ENCODE measurements around the gene SPSB4.

SPSB4 gene

GRCh38 chr3:141093971-141094684 lies 43.0 kb downstream of the SPSB4 start:
- peaks cover 0 to 16% of the 10 kb centered on the region in 2 donors for H3K9me3 ChIP-seq (replicated peaks in 1 of 2; ENCODE audit: control insufficient read depth in 2 of 2, insufficient read depth in 1 of 2, low read depth in 1 of 2, low read length in 2 of 2)
- no peak overlapping the region for H2BK5ac ChIP-seq (ENCODE audit: low read length)
- H2BK12ac ChIP-seq (ENCODE audit: low read length) = peak overlapping the region; percentile 91
- no peak overlapping the region for H3K4me2 ChIP-seq (ENCODE audit: insufficient read depth, low read length, poor library complexity, severe bottlenecking)
- H3K27ac ChIP-seq (replicated peaks; ENCODE audit: low read length) = peak overlapping the region; percentile 93
- no peak overlapping the region for H3K4ac ChIP-seq (ENCODE audit: low read length)
- peaks cover 5% of the 10 kb centered on the region for H3K79me1 ChIP-seq (ENCODE audit: low read depth, low read length)
- no peaks in the 10 kb centered on the region for H3K27me3 ChIP-seq (ENCODE audit: control insufficient read depth in 3 of 3, insufficient read depth in 3 of 3, low read depth in 1 of 3, low read length in 3 of 3)
- peak overlapping the region; percentile 39 for H3K14ac ChIP-seq (ENCODE audit: low read length)
- H2AFZ ChIP-seq (ENCODE audit: low read length) = no peak overlapping the region
- H2BK120ac ChIP-seq (ENCODE audit: low read depth, low read length) = peak overlapping the region; percentile 10
- H4K8ac ChIP-seq (ENCODE audit: low read depth, low read length) = no peak overlapping the region
- peak overlapping the region; percentile 94 for H3K18ac ChIP-seq (ENCODE audit: low read length)
- H2BK15ac ChIP-seq (ENCODE audit: low read length) = peak overlapping the region; percentile 84
- peak overlapping the region; percentile 57 for H2AK5ac ChIP-seq (ENCODE audit: low read depth, low read length)
- peaks cover 40 to 48% of the 10 kb centered on the region in 2 donors for H3K4me1 ChIP-seq (ENCODE audit: control insufficient read depth in 2 of 2, insufficient read depth in 1 of 2, low read depth in 1 of 2, low read length in 2 of 2)
- peaks cover 0 to 81% of the 10 kb centered on the region in 2 donors for H3K36me3 ChIP-seq (replicated peaks in 1 of 2; ENCODE audit: control insufficient read depth in 2 of 2, insufficient read depth in 2 of 2, low read length in 2 of 2)
- no CpG with 5 or more reads among the region's 13 CpGs for WGBS, 2 donors (ENCODE audit: extremely low coverage in 2 of 2, insufficient read length in 2 of 2, insufficient replicate concordance in 1 of 2)
- H3K4me3 ChIP-seq (ENCODE audit: low read length in 2 of 2) = peak overlapping the region in 1 of 2 donors; percentile 40
- no peak for DNase-seq (ENCODE audit: low spot score)
- H3K9ac ChIP-seq (ENCODE audit: low read depth, low read length, poor library complexity) = peak overlapping the region; percentile 73
- H4K91ac ChIP-seq (ENCODE audit: low read depth, low read length, poor library complexity) = no peak overlapping the region
- H3K23ac ChIP-seq (ENCODE audit: low read depth, low read length, poor library complexity) = no peak overlapping the region

- H3K18ac ChIP-seq (ENCODE audit: low read length) = peak overlapping the region; percentile 93
- H2AFZ ChIP-seq (ENCODE audit: low read length) = peak overlapping the region; percentile 39
- H3K9me3 ChIP-seq (replicated peaks in 1 of 2; ENCODE audit: control insufficient read depth in 2 of 2, insufficient read depth in 1 of 2, low read depth in 1 of 2, low read length in 2 of 2) = peaks cover 0 to 23% of the 10 kb centered on the region in 2 donors
- H3K27ac ChIP-seq (replicated peaks; ENCODE audit: low read length) = peak overlapping the region; percentile 93
- H3K4me2 ChIP-seq (ENCODE audit: insufficient read depth, low read length, poor library complexity, severe bottlenecking) = peak overlapping the region; percentile 50
- WGBS, 2 donors (ENCODE audit: extremely low coverage in 2 of 2, insufficient read length in 2 of 2, insufficient replicate concordance in 1 of 2) = no CpG with 5 or more reads among the region's 23 CpGs
- peaks cover 5% of the 10 kb centered on the region for H3K79me1 ChIP-seq (ENCODE audit: low read depth, low read length)
- H3K9ac ChIP-seq (ENCODE audit: low read depth, low read length, poor library complexity) = peak overlapping the region; percentile 50
- no peak overlapping the region for H3K23ac ChIP-seq (ENCODE audit: low read depth, low read length, poor library complexity)
- H2BK5ac ChIP-seq (ENCODE audit: low read length) = no peak overlapping the region
- no peak overlapping the region for H2BK12ac ChIP-seq (ENCODE audit: low read length)
- no peak overlapping the region for H3K4ac ChIP-seq (ENCODE audit: low read length)
- peaks cover 0 to 81% of the 10 kb centered on the region in 2 donors for H3K36me3 ChIP-seq (replicated peaks in 1 of 2; ENCODE audit: control insufficient read depth in 2 of 2, insufficient read depth in 2 of 2, low read length in 2 of 2)
- H3K14ac ChIP-seq (ENCODE audit: low read length) = no peak overlapping the region
- no peaks in the 10 kb centered on the region for H3K27me3 ChIP-seq (ENCODE audit: control insufficient read depth in 3 of 3, insufficient read depth in 3 of 3, low read depth in 1 of 3, low read length in 3 of 3)
- DNase-seq (ENCODE audit: low spot score) = peak; percentile 80
- H4K91ac ChIP-seq (ENCODE audit: low read depth, low read length, poor library complexity) = no peak overlapping the region
- H2BK120ac ChIP-seq (ENCODE audit: low read depth, low read length) = no peak overlapping the region
- peak overlapping the region in 1 of 2 donors; percentile 40 for H3K4me3 ChIP-seq (ENCODE audit: low read length in 2 of 2)
- H2AK5ac ChIP-seq (ENCODE audit: low read depth, low read length) = no peak overlapping the region
- no peak overlapping the region for H2BK15ac ChIP-seq (ENCODE audit: low read length)
- peaks cover 36 to 46% of the 10 kb centered on the region in 2 donors for H3K4me1 ChIP-seq (ENCODE audit: control insufficient read depth in 2 of 2, insufficient read depth in 1 of 2, low read depth in 1 of 2, low read length in 2 of 2)
- H4K8ac ChIP-seq (ENCODE audit: low read depth, low read length) = no peak overlapping the region
Observed at GRCh38 chr3:141094790-141095545, 43.8 kb downstream of the SPSB4 start.

GRCh38 chr3:141095546-141095937 lies 44.4 kb downstream of the SPSB4 start:
- H2BK5ac ChIP-seq (ENCODE audit: low read length) = no peak overlapping the region
- no peak overlapping the region for H3K4me3 ChIP-seq (ENCODE audit: low read length in 2 of 2)
- no peak overlapping the region for H3K4me2 ChIP-seq (ENCODE audit: insufficient read depth, low read length, poor library complexity, severe bottlenecking)
- H3K18ac ChIP-seq (ENCODE audit: low read length) = peak overlapping the region; percentile 76
- H2AK5ac ChIP-seq (ENCODE audit: low read depth, low read length) = peak overlapping the region; percentile 28
- no peak overlapping the region for H3K23ac ChIP-seq (ENCODE audit: low read depth, low read length, poor library complexity)
- no peak overlapping the region for H2AFZ ChIP-seq (ENCODE audit: low read length)
- H3K4me1 ChIP-seq (ENCODE audit: control insufficient read depth in 2 of 2, insufficient read depth in 1 of 2, low read depth in 1 of 2, low read length in 2 of 2) = peaks cover 36 to 46% of the 10 kb centered on the region in 2 donors
- no peak for DNase-seq (ENCODE audit: low spot score)
- no peak overlapping the region for H4K8ac ChIP-seq (ENCODE audit: low read depth, low read length)
- peak overlapping the region; percentile 11 for H2BK15ac ChIP-seq (ENCODE audit: low read length)
- no CpG with 5 or more reads among the region's 1 CpG for WGBS, 2 donors (ENCODE audit: extremely low coverage in 2 of 2, insufficient read length in 2 of 2, insufficient replicate concordance in 1 of 2)
- peak overlapping the region; percentile 93 for H3K27ac ChIP-seq (replicated peaks; ENCODE audit: low read length)
- no peak overlapping the region for H3K9ac ChIP-seq (ENCODE audit: low read depth, low read length, poor library complexity)
- peaks cover 0 to 29% of the 10 kb centered on the region in 2 donors for H3K9me3 ChIP-seq (replicated peaks in 1 of 2; ENCODE audit: control insufficient read depth in 2 of 2, insufficient read depth in 1 of 2, low read depth in 1 of 2, low read length in 2 of 2)
- H2BK120ac ChIP-seq (ENCODE audit: low read depth, low read length) = no peak overlapping the region
- no peak overlapping the region for H3K4ac ChIP-seq (ENCODE audit: low read length)
- H3K14ac ChIP-seq (ENCODE audit: low read length) = no peak overlapping the region
- H3K36me3 ChIP-seq (replicated peaks in 1 of 2; ENCODE audit: control insufficient read depth in 2 of 2, insufficient read depth in 2 of 2, low read length in 2 of 2) = peaks cover 0 to 81% of the 10 kb centered on the region in 2 donors
- no peaks in the 10 kb centered on the region for H3K27me3 ChIP-seq (ENCODE audit: control insufficient read depth in 3 of 3, insufficient read depth in 3 of 3, low read depth in 1 of 3, low read length in 3 of 3)
- peak overlapping the region; percentile 63 for H2BK12ac ChIP-seq (ENCODE audit: low read length)
- peaks cover 5% of the 10 kb centered on the region for H3K79me1 ChIP-seq (ENCODE audit: low read depth, low read length)
- H4K91ac ChIP-seq (ENCODE audit: low read depth, low read length, poor library complexity) = peak overlapping the region; percentile 19

GRCh38 chr3:141096164-141096563 lies 45.0 kb downstream of the SPSB4 start:
- no peak overlapping the region for H2BK15ac ChIP-seq (ENCODE audit: low read length)
- H4K8ac ChIP-seq (ENCODE audit: low read depth, low read length) = no peak overlapping the region
- no peak overlapping the region for H4K91ac ChIP-seq (ENCODE audit: low read depth, low read length, poor library complexity)
- H2BK5ac ChIP-seq (ENCODE audit: low read length) = no peak overlapping the region
- H2BK120ac ChIP-seq (ENCODE audit: low read depth, low read length) = no peak overlapping the region
- H3K4ac ChIP-seq (ENCODE audit: low read length) = peak overlapping the region; percentile 2
- peaks cover 7% of the 10 kb centered on the region for H3K79me1 ChIP-seq (ENCODE audit: low read depth, low read length)
- no peak overlapping the region for H2AFZ ChIP-seq (ENCODE audit: low read length)
- H2BK12ac ChIP-seq (ENCODE audit: low read length) = no peak overlapping the region
- H2AK5ac ChIP-seq (ENCODE audit: low read depth, low read length) = no peak overlapping the region
- no peak overlapping the region for H3K14ac ChIP-seq (ENCODE audit: low read length)
- no peak overlapping the region for H3K27ac ChIP-seq (replicated peaks; ENCODE audit: low read length)
- DNase-seq (ENCODE audit: low spot score) = no peak
- H3K4me1 ChIP-seq (ENCODE audit: control insufficient read depth in 2 of 2, insufficient read depth in 1 of 2, low read depth in 1 of 2, low read length in 2 of 2) = peaks cover 36 to 42% of the 10 kb centered on the region in 2 donors
- H3K23ac ChIP-seq (ENCODE audit: low read depth, low read length, poor library complexity) = no peak overlapping the region
- H3K27me3 ChIP-seq (ENCODE audit: control insufficient read depth in 3 of 3, insufficient read depth in 3 of 3, low read depth in 1 of 3, low read length in 3 of 3) = no peaks in the 10 kb centered on the region
- H3K18ac ChIP-seq (ENCODE audit: low read length) = no peak overlapping the region
- H3K9ac ChIP-seq (ENCODE audit: low read depth, low read length, poor library complexity) = no peak overlapping the region
- peaks cover 0 to 81% of the 10 kb centered on the region in 2 donors for H3K36me3 ChIP-seq (replicated peaks in 1 of 2; ENCODE audit: control insufficient read depth in 2 of 2, insufficient read depth in 2 of 2, low read length in 2 of 2)
- H3K4me3 ChIP-seq (ENCODE audit: low read length in 2 of 2) = no peak overlapping the region
- H3K9me3 ChIP-seq (replicated peaks in 1 of 2; ENCODE audit: control insufficient read depth in 2 of 2, insufficient read depth in 1 of 2, low read depth in 1 of 2, low read length in 2 of 2) = peaks cover 0 to 35% of the 10 kb centered on the region in 2 donors
- H3K4me2 ChIP-seq (ENCODE audit: insufficient read depth, low read length, poor library complexity, severe bottlenecking) = no peak overlapping the region
- no CpG with 5 or more reads among the region's 1 CpG for WGBS, 2 donors (ENCODE audit: extremely low coverage in 2 of 2, insufficient read length in 2 of 2, insufficient replicate concordance in 1 of 2)

All from neuronal stem cell (in vitro differentiated cells).